ENCODE results near the gene COLGALT1.

DNA sequence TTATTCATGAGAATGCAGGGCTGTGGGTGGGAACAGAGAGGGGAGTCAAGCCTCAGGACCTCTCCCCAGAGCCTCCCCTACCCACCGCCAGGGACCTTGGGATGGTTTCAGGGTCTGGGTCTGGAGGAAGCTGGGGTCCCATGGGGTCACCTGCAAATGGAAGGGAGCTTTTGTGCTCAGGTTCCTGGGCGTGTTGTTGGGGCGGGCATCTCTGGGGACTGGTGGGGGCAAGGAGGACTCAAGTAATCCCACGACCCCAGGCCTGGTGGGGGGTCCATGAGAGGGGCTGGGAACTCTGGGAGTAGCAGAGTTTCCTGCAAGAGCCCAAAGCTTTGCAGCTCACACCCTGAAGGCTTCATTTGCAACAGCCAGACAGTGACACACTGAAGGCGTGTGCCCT is 72.5 kb downstream of the COLGALT1 start:
- no peak for TF ChIP-seq ESRRA (IDR thresholded peaks at IDR 0.05; ENCODE audit: low read length)
- no peak for TF ChIP-seq CEBPB (IDR thresholded peaks at IDR 0.05; ENCODE audit: borderline replicate concordance in 1 of 2, low read depth in 2 of 2, low read length in 2 of 2)
- TF ChIP-seq, protein P1, sequence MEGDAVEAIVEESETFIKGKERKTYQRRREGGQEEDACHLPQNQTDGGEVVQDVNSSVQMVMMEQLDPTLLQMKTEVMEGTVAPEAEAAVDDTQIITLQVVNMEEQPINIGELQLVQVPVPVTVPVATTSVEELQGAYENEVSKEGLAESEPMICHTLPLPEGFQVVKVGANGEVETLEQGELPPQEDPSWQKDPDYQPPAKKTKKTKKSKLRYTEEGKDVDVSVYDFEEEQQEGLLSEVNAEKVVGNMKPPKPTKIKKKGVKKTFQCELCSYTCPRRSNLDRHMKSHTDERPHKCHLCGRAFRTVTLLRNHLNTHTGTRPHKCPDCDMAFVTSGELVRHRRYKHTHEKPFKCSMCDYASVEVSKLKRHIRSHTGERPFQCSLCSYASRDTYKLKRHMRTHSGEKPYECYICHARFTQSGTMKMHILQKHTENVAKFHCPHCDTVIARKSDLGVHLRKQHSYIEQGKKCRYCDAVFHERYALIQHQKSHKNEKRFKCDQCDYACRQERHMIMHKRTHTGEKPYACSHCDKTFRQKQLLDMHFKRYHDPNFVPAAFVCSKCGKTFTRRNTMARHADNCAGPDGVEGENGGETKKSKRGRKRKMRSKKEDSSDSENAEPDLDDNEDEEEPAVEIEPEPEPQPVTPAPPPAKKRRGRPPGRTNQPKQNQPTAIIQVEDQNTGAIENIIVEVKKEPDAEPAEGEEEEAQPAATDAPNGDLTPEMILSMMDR (IDR thresholded peaks at IDR 0.05 in 2 of 3, conservative IDR thresholded peaks at IDR 0.05 in 1 of 3; ENCODE audit: control insufficient read depth in 2 of 3, extremely low read depth in 1 of 3, insufficient read depth in 1 of 3, low read depth in 3 of 3, low read length in 3 of 3), result no peak
- TF ChIP-seq SMARCA5 (IDR thresholded peaks at IDR 0.05), result no peak
- TF ChIP-seq, protein P2, sequence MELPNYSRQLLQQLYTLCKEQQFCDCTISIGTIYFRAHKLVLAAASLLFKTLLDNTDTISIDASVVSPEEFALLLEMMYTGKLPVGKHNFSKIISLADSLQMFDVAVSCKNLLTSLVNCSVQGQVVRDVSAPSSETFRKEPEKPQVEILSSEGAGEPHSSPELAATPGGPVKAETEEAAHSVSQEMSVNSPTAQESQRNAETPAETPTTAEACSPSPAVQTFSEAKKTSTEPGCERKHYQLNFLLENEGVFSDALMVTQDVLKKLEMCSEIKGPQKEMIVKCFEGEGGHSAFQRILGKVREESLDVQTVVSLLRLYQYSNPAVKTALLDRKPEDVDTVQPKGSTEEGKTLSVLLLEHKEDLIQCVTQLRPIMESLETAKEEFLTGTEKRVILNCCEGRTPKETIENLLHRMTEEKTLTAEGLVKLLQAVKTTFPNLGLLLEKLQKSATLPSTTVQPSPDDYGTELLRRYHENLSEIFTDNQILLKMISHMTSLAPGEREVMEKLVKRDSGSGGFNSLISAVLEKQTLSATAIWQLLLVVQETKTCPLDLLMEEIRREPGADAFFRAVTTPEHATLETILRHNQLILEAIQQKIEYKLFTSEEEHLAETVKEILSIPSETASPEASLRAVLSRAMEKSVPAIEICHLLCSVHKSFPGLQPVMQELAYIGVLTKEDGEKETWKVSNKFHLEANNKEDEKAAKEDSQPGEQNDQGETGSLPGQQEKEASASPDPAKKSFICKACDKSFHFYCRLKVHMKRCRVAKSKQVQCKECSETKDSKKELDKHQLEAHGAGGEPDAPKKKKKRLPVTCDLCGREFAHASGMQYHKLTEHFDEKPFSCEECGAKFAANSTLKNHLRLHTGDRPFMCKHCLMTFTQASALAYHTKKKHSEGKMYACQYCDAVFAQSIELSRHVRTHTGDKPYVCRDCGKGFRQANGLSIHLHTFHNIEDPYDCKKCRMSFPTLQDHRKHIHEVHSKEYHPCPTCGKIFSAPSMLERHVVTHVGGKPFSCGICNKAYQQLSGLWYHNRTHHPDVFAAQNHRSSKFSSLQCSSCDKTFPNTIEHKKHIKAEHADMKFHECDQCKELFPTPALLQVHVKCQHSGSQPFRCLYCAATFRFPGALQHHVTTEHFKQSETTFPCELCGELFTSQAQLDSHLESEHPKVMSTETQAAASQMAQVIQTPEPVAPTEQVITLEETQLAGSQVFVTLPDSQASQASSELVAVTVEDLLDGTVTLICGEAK (IDR thresholded peaks at IDR 0.05; ENCODE audit: borderline replicate concordance), result no peak

Data from GM12878 (cell line).